ENCODE measurements around the gene LRRC1.

DNA sequence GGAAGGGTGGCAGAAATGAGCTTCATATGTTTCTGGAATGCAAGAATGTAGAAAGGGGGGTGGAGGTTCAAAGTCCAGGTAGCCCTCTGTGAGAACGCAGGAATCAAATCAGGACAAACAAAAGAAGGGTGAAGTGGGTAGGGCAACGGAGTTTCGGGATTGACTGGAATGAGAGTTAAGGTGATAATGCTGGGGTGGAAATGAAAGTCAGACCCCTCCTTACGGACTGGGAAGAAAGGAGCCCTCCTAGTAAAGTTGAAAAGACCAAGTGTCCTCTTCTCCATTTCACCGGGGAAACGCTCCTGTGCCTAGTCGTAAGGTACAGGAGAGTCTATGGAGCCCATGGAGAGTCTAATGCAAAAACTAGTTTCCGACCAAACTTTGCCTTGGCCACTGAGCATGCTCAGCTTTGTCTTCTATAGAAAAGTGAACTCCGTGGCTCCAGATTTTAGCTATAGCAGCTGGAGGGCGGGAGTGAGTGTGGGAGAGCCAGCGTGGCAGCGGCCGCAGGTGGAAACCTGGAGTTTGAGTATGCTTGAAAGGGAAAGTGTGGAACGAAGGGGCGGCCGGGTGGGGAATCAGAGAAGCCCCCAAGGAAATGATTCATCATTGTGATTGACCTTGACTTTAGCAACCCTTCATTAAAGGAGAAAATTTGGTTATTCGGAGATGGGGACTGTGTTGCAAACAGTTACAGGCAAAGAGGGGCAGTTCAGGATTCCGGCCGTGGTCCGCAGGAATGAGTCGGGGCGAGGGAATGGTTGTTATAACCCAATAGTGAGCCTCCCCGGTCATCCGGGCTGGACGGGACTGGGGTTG, 1.3 kb upstream of the LRRC1 start:
- TF ChIP-seq EZH2 (IDR thresholded peaks at IDR 0.05): no peak
- peak; percentile 86 for TF ChIP-seq POLR2AphosphoS5 (IDR thresholded peaks at IDR 0.05; ENCODE audit: borderline replicate concordance, low read depth, low read length)
- no peak for TF ChIP-seq FOXP2 (optimal IDR thresholded peaks at IDR 0.05; ENCODE audit: control extremely low read depth, extremely low read length, insufficient read depth)

Measured in SK-N-MC (cell line).